Suppressor macrophage treated with lipopolysaccharide for 4 hours (primary cell): ENCODE data around the gene HLA-DPB1.
"Not testable (repeated sequence)": the region's sequence is repeated elsewhere in the genome, so short reads cannot be mapped to it uniquely, and the experiment has no call there.

Experiments used
- DNase-seq: peaks from one replicate; pipeline ENCODE4 v3.0.0-alpha.2; 2020

Gene HLA-DPB1

DNA sequence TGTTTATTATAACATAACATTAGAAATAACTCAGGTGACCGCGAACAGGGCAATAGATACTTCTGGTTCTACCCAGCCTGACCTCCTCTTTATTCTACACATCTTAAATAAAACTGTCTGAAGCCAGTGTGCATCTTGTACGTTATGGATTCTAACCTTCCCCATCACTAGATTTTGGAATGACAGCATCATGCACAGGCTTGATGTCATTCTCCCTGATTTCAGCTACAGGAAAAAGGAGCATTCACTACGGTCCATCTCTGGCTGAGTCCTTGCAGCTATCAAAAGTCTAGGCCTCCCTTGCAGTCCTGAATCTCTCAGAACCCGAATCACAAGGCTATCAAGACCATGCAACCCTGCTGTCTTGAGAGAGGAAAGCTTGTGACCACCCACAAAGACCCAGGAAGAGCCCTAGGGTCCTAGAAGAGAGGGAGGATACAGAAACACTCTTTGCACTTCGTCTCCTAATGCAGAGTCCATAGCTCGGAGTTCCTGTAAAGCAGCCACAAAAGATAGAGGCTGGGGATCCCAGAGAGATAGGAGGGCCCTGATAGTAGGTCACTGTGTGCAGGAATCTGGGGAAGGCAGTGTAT is 3.2 kb upstream of the HLA-DPB1 start:
- no peak for DNase-seq

GRCh38 chr6:33073431-33073871 is 2.3 kb upstream of the HLA-DPB1 start, which contains the start of gene HLA-DPA1:
TSS of gene HLA-DPA1 (minus strand) at chr6:33073649.
- DNase-seq = peak; percentile 79

- no peak for DNase-seq
Measured at GRCh38 chr6:33075208-33075567, 602 bp upstream of the HLA-DPB1 start.

DNA sequence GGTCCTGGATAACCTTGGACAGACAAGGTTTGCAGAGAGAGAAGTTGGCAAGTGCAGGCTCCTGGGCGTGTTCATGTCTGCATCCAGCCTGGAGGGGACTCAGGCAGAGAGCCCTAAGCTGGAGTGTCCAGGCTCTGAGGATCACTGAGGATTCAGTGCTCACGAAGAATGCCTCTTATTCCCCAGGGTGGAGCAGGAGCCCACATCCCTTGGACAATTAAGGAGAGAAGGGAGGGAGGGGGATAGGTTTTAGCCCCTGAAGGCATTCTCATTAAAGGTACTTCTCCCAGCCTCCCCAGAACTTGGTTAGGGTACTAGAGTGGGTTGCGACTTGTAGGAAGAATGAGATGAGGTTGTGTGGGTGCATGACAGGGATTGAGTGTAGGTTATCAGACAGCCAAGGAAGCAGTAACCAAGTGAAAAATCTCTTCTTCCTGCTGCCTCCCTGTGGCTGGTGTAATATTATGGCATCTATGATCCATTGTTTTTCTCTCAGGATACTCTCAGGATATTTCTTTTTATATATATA is 680 bp downstream of the HLA-DPB1 start:
- DNase-seq = no peak

DNA sequence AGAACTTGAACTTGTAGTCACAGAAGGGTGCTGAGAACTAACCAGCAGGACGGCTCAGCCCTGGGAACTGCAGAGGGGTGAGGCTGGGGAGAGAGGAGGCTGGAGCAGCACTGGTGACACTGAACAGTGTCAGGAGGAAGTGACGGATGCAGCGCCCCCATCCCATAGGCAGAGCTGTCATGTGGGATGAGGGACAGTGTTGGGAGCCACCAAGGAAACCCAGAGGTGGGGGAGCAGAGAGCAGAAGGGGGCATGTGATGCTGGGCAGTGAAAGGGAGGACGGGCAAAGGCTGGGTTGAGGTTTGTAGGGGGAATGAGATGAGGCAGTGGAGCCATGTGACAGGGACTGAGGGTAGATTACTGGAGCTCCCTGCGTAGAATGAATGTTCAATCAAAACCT is 2.1 kb downstream of the HLA-DPB1 start:
- no peak for DNase-seq

DNA sequence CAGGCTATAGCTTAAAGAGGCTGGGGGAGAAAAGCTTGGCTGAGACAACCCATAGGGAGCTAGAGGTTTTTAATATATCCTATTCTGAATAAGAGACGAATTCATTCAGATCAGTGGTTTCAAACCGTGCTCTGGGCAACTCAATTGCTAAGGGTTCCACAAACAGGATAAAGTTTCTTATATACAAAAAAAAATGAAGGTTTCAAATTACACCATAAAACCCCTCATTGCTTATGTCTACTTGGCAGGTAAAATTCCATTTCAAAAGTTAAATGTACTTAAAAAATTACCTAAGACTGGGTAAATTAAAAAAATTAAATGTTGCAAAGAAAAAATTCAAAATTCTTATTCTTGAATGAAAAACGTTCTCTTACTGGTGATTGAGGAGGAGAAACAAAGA is 2.7 kb downstream of the HLA-DPB1 start:
- DNase-seq = no peak

DNA sequence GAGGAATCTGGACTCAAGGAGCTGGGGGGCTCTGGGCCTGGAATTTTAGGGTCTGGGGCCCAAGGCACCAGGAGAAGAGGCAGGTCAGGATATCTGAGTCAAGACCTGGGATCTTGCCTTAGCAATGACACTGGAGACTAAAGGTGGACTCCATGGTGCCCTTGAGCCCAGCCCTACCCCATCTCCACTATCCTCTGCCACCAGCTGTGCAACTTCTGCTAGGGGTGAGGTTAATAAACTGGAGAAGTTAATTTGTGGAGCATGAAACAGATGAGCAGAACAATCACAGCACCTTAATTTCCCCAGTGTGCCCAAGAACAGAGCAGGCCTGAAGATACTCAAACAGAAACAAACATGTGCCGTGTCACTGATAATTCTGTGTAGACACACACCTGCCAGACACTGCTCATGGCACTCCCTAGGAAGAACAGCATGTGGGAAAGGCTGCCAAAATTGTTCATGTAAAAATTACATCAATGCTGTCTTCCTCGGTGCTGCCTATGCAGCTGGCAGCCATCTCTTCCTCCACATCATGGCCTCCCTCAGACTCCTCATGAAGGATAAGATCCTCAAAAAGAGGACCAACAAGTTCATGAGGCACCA is 3.2 kb downstream of the HLA-DPB1 start:
- no peak for DNase-seq

GRCh38 chr6:33079580-33079979 is 3.8 kb downstream of the HLA-DPB1 start:
- no peak for DNase-seq

GRCh38 chr6:33080127-33081089 is 4.6 kb downstream of the HLA-DPB1 start:
- DNase-seq = peak; percentile 52

DNA sequence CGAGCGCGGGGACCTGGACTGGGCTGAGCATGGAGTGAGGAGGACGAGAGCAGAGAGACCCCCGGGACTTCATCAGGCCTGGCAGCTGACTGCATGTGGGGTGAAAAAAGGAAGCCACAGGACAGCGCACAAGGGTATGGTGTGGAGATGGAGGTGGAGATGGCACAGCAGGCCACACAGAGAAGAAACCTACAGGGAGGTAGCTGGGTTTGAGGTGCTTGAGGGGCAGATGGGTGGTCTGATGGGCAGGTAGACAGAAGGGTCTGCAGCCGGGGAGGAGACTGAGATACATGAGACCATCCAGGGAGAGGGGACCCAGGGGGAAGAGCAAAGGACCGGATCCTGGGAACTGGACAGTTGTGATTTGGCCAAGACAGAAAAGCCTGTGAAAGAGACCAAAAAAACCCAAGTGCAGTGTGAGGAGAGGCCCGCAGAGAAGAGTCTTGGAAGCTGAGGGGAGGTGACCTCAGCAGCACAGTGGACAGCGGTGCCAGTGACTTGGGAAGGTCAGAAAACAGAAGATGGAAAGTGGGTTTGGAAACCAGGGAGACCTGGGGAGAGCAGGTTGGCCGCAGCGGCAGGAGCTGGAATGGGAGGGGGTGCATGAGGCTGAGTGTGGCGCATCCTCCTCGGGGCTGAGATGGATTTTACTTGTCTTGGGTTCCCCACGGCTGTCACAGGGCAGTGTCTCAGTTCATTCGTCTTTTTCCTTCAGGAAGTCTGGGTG is 5.5 kb downstream of the HLA-DPB1 start:
- DNase-seq = peak; percentile 14

- DNase-seq = peak; percentile 83
Measured at GRCh38 chr6:33082702-33083101, 6.9 kb downstream of the HLA-DPB1 start.

GRCh38 chr6:33085627-33086026 is 9.8 kb downstream of the HLA-DPB1 start:
- DNase-seq = no peak

DNA sequence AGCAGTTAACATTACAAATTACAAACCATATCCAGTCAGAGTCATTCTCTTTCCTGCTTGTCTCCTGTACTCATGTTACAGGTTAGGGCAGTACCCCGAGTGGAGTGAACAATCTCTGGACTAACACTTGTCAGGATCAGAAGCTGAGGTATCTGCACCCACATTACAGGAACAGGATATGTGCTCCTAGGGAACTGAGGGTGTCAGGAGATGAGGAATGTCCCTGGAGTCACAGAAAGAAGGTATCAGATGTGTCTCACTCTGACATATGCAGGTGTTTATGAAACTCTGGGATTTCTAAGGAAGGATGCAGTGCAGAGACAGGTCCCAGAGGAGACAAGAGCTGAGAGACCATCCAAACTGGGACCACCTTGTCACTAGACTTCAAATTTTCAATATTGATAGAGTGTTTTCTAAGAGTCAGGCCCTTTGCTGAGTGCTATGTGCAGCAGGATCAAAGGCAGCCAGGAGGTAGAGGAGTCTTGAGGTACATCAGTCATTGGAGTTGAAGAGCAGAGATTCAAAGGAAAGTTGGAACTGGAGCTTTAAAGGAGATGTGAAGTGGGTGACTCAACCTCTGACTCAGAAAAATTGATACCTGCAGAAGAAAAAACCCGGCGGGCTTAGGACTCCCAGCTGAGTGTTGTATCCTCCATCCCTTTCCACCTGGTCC is 12.6 kb downstream of the HLA-DPB1 start:
- no peak for DNase-seq

DNA sequence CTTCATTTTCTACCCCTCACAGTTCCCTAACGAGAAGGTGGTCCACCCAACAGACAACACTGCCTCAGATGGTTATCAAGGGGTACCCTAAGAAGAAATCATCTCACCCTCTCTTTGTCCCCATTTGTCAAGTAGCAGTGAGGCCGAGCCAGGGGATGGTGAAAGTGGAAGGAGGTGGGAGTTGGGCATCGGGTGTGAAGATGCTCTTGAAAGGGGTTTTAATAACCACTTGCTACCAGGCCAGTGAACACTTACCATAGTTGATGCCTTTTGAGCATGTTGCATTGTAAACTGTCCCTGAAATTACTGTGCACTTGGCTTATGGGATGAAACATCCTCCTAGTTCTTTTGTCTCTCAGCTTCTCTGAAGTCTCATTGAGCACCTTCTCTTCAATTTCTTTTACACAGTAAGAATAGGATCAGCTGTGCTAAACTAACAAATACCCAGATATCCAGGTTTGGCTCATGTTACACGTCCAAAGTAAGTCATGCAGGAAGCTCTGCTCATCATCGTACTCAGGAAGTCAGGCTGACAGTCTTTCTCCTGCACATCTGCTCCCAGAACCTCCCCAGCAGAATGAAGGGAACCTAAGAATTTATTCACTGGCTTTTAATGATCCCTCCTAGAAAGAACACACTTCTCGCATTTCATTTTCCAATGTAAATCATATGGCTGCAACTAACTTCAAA is 13.3 kb downstream of the HLA-DPB1 start:
- no peak for DNase-seq

GRCh38 chr6:33091957-33092356 is 16.2 kb downstream of the HLA-DPB1 start:
- peak; percentile 38 for DNase-seq

- DNase-seq = no peak
Measured at GRCh38 chr6:33092385-33092784, 16.6 kb downstream of the HLA-DPB1 start.

- no peak for DNase-seq
Measured at GRCh38 chr6:33093855-33094254, 18.1 kb downstream of the HLA-DPB1 start.

GRCh38 chr6:33095681-33096080 is 19.9 kb downstream of the HLA-DPB1 start:
- no peak for DNase-seq

- DNase-seq = not testable (repeated sequence)
Measured at GRCh38 chr6:33101121-33101737, 25.4 kb downstream of the HLA-DPB1 start.

GRCh38 chr6:33103776-33104175 is 28.0 kb downstream of the HLA-DPB1 start:
- no peak for DNase-seq

DNA sequence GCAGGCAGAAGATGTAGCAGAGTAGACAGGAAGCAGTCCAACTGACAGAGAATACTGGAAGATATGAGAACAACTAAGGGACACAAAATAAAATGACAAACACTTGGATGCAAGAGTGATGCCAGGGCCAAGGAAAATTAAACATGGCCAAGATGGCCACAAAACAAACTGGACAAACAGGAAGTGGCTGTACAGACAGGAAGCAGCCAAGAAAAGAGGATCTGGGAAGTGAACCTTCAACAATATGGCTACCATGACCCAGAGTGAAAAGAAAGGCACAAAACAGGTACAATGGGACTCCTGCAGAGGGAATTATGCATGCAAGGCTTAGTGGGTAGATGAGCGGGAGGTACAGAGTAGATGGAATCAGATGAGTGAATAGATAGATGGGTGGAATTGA is 29.1 kb downstream of the HLA-DPB1 start:
- DNase-seq = no peak
